SK-N-SH (cell line): ENCODE data around the gene CRTC3. TPM values are rescaled to one million over a fixed set of nuclear protein-coding genes. Genes with fewer than 3 reads are reported as not detected.

Experiments
- CTCF ChIA-PET: fragments of 300-600, 350-600 bp; formaldehyde crosslinking; extraction: SDS; loops from one replicate; lab custom pipeline; 2021; lab: Yijun Ruan, JAX
- POLR2A ChIA-PET: fragments of 350-600 bp; sonication (Branson Sonifier 250); formaldehyde crosslinking; extraction: SDS; loops from one replicate; lab custom pipeline; 2020; ENCODE audit warnings: antibody characterized with exemption, inconsistent platforms; lab: Yijun Ruan, JAX
- DNase-seq: peaks from one replicate; pipeline ENCODE4 v3.0.0; 2012
- H2AFZ ChIP-seq: fragments of 200-600 bp; sonication (generic); 2 replicates; pipeline ENCODE4 v1.8.1; 2016; ENCODE audit warnings: antibody characterized with exemption, mild to moderate bottlenecking, low read depth
- H3F3A ChIP-seq: fragments of 200-600 bp; sonication (generic); replicated peaks from 2 replicates; pipeline ENCODE3; 2016; ENCODE audit warnings: antibody characterized with exemption, mild to moderate bottlenecking; ENCODE audit not compliant: insufficient read depth
- H3K27ac ChIP-seq, 2 experiments: fragments of 200-500 bp in 1 of 2; fragments of 200-600 bp in 1 of 2; sonication (Bioruptor generic) in 1 of 2; sonication (generic), shearing (Covaris generic) in 1 of 2; 2 replicates each; pipeline versions ENCODE4 v1.5.1 to v1.6.1; 2014 to 2016; ENCODE audit warnings: low read depth in 2 of 2, inconsistent platforms in 1 of 2, low read length in 1 of 2, mild to moderate bottlenecking in 1 of 2, mixed read lengths in 1 of 2
- H3K27me3 ChIP-seq: fragments of 200-600 bp; sonication (generic), shearing (Covaris generic); 2 replicates; pipeline ENCODE4 v1.6.1; 2016; ENCODE audit warnings: mixed run types; ENCODE audit not compliant: insufficient read depth
- H3K36me3 ChIP-seq, 2 experiments: fragments of 200-500 bp in 1 of 2; fragments of 200-600 bp in 1 of 2; sonication (Bioruptor generic) in 1 of 2; sonication (generic) in 1 of 2; replicated peaks in 1 of 2; 2 replicates each; pipeline versions ENCODE3 to v1.5.1; 2014 to 2016; ENCODE audit warnings: low read length in 1 of 2, mild to moderate bottlenecking in 1 of 2; ENCODE audit not compliant: insufficient read depth in 2 of 2, control insufficient read depth in 1 of 2
- H3K4me1 ChIP-seq, 2 experiments: fragments of 200-500 bp in 1 of 2; fragments of 200-600 bp in 1 of 2; sonication (Bioruptor generic) in 1 of 2; sonication (generic), shearing (Covaris generic) in 1 of 2; 2 replicates each; pipeline versions ENCODE4 v1.5.1 to v1.6.1; 2014 to 2016; ENCODE audit warnings: low read depth in 1 of 2, low read length in 1 of 2, mixed run types in 1 of 2; ENCODE audit not compliant: insufficient read depth in 2 of 2, control insufficient read depth in 1 of 2
- H3K4me2 ChIP-seq: fragments of 200-600 bp; sonication (generic), shearing (Covaris generic); 2 replicates; pipeline ENCODE4 v1.6.1; 2017; ENCODE audit warnings: mixed run types
- H3K4me3 ChIP-seq, 2 experiments: fragments of 200-500 bp in 1 of 2; fragments of 200-600 bp in 1 of 2; sonication (Bioruptor generic) in 1 of 2; sonication (generic), shearing (Covaris generic) in 1 of 2; 2 replicates each; pipeline versions ENCODE4 v1.5.1 to v1.8.1; 2014 to 2016; ENCODE audit warnings: low read depth in 2 of 2, inconsistent platforms in 1 of 2, low read length in 1 of 2, mild to moderate bottlenecking in 1 of 2, mixed read lengths in 1 of 2, moderate library complexity in 1 of 2
- H3K79me2 ChIP-seq: fragments of 200-600 bp; sonication (generic); 2 replicates; pipeline ENCODE4 v1.8.1; 2017; ENCODE audit warnings: mild to moderate bottlenecking; ENCODE audit not compliant: insufficient read depth
- H3K9ac ChIP-seq: fragments of 200-600 bp; sonication (generic); 2 replicates; pipeline ENCODE4 v1.6.1; 2017; ENCODE audit warnings: mixed run types
- H3K9me2 ChIP-seq: fragments of 200-600 bp; sonication (generic); 2 replicates; pipeline ENCODE4 v1.6.1; 2017; ENCODE audit warnings: mixed run types
- H3K9me3 ChIP-seq: fragments of 200-600 bp; sonication (generic); 2 replicates; pipeline ENCODE4 v1.6.1; 2017; ENCODE audit warnings: mixed run types, mild to moderate bottlenecking, moderate library complexity
- H4K20me1 ChIP-seq: fragments of 200-600 bp; sonication (generic); 2 replicates; pipeline ENCODE4 v1.6.1; 2017; ENCODE audit warnings: mild to moderate bottlenecking, mixed run types; ENCODE audit not compliant: insufficient read depth
- ELF1 ChIP-seq: IDR thresholded peaks from 2 replicates; pipeline ENCODE4 v1.4.0; 2012
- EZH2phosphoT487 ChIP-seq: fragments of 200-600 bp; sonication (generic); IDR thresholded peaks from 2 replicates; pipeline ENCODE4 v1.6.1; 2017; ENCODE audit warnings: low read depth, mixed run types, mild to moderate bottlenecking, antibody characterized with exemption, moderate library complexity, borderline replicate concordance
- FOXJ3 ChIP-seq: sonication (generic); formaldehyde crosslinking; IDR thresholded peaks from 2 replicates; pipeline ENCODE4 v1.5.1; 2020; ENCODE audit warnings: mild to moderate bottlenecking, missing genetic modification reagents
- RAD21 ChIP-seq: IDR thresholded peaks from 2 replicates; pipeline ENCODE4 v1.6.1; 2012; ENCODE audit warnings: mild to moderate bottlenecking, low read length
- SIN3A ChIP-seq: IDR thresholded peaks from 2 replicates; pipeline ENCODE4 v1.6.1; 2012; ENCODE audit warnings: low read depth, mild to moderate bottlenecking, low read length, moderate library complexity, borderline replicate concordance
- WGBS: methylation state at CpG from one replicate; pipeline ENCODE4 v1.1.6; 2017; ENCODE audit warnings: low lambda C conversion rate; 5-methylcytosine and 5-hydroxymethylcytosine counted together
- polyA plus RNA-seq, 3 experiments: library from polyadenylated mRNA; depleted of rRNA; stranded (reverse); fragments of >200 nt; gene quantifications; 2 replicates each; pipeline ENCODE4 v1.2.3, GENCODE V29; 2012
- TF ChIP-seq, protein P1 (sequence below): fragments of 200-600 bp; sonication (generic); IDR thresholded peaks from 2 replicates; pipeline ENCODE4 v1.6.1; 2017; ENCODE audit warnings: antibody characterized with exemption, mild to moderate bottlenecking, moderate library complexity
- TF ChIP-seq, protein P2 (sequence below): IDR thresholded peaks from 2 replicates; pipeline ENCODE4; 2012
- TF ChIP-seq, protein P3 (sequence below): IDR thresholded peaks from 2 replicates; pipeline ENCODE4 v1.6.1; 2012; ENCODE audit warnings: mild to moderate bottlenecking, low read depth, low read length, moderate library complexity

The CRTC3 gene
- polyA plus RNA-seq, 1 of the 3 experiments (the other 2 are of a cell fraction) = 16.7 TPM

DNA sequence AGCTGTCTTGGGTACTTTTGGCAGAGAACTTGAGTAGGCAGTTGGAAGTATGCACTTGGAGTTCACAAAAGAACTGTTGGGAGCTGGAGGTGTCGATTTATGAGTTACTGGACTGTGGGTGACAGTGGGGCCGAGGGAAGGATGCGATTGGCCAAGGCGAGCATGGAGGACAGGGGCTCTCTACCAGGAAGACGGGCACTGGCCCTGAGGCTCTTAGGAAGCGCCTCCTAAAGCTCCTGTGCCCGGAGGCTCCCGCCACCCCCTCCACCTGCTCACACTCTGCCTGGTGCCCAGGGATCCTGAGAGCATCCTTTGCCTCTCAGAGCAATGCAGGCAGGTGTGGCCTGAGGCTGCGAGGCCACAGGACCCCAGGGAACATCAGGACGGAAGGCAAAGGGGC is 69.0 kb downstream of the CRTC3 start:
- POLR2A ChIA-PET = no interaction called here

More for the DNA sequence above, 69.0 kb downstream of the CRTC3 start:
- CTCF ChIA-PET = interaction anchor here (0.6 to 1.0 kb wide), 3 partner anchors 31 to 278 kb away, joined by 3 to 4 read pairs (median 3); no protein-coding TSS in a partner anchor
- no peaks in the 10 kb centered on the region for H4K20me1 ChIP-seq
- H3K79me2 ChIP-seq = peaks cover 6% of the 10 kb centered on the region
- H3K9me3 ChIP-seq = no peaks in the 10 kb centered on the region
- no peak overlapping the region for H3K27ac ChIP-seq
- 92% methylated on average over 10 of the region's 10 CpGs for WGBS
- H3F3A ChIP-seq = no peaks in the 10 kb centered on the region
- H3K9me2 ChIP-seq = no peaks in the 10 kb centered on the region
- DNase-seq = no peak
- peaks cover 5 to 13% of the 10 kb centered on the region in 2 experiments for H3K36me3 ChIP-seq
- H3K4me2 ChIP-seq = no peak overlapping the region
- peaks cover 0 to 7% of the 10 kb centered on the region in 2 experiments; a peak in 1 of 4 replicates for H3K4me1 ChIP-seq
- no peak overlapping the region for H3K9ac ChIP-seq
- no peak for TF ChIP-seq FOXJ3 (CRISPR knock-in tag)
- TF ChIP-seq, protein P1, sequence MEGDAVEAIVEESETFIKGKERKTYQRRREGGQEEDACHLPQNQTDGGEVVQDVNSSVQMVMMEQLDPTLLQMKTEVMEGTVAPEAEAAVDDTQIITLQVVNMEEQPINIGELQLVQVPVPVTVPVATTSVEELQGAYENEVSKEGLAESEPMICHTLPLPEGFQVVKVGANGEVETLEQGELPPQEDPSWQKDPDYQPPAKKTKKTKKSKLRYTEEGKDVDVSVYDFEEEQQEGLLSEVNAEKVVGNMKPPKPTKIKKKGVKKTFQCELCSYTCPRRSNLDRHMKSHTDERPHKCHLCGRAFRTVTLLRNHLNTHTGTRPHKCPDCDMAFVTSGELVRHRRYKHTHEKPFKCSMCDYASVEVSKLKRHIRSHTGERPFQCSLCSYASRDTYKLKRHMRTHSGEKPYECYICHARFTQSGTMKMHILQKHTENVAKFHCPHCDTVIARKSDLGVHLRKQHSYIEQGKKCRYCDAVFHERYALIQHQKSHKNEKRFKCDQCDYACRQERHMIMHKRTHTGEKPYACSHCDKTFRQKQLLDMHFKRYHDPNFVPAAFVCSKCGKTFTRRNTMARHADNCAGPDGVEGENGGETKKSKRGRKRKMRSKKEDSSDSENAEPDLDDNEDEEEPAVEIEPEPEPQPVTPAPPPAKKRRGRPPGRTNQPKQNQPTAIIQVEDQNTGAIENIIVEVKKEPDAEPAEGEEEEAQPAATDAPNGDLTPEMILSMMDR = no peak
- TF ChIP-seq, protein P2, sequence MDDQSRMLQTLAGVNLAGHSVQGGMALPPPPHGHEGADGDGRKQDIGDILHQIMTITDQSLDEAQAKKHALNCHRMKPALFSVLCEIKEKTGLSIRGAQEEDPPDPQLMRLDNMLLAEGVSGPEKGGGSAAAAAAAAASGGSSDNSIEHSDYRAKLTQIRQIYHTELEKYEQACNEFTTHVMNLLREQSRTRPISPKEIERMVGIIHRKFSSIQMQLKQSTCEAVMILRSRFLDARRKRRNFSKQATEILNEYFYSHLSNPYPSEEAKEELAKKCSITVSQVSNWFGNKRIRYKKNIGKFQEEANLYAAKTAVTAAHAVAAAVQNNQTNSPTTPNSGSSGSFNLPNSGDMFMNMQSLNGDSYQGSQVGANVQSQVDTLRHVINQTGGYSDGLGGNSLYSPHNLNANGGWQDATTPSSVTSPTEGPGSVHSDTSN = no peak
- TF ChIP-seq, protein P3, sequence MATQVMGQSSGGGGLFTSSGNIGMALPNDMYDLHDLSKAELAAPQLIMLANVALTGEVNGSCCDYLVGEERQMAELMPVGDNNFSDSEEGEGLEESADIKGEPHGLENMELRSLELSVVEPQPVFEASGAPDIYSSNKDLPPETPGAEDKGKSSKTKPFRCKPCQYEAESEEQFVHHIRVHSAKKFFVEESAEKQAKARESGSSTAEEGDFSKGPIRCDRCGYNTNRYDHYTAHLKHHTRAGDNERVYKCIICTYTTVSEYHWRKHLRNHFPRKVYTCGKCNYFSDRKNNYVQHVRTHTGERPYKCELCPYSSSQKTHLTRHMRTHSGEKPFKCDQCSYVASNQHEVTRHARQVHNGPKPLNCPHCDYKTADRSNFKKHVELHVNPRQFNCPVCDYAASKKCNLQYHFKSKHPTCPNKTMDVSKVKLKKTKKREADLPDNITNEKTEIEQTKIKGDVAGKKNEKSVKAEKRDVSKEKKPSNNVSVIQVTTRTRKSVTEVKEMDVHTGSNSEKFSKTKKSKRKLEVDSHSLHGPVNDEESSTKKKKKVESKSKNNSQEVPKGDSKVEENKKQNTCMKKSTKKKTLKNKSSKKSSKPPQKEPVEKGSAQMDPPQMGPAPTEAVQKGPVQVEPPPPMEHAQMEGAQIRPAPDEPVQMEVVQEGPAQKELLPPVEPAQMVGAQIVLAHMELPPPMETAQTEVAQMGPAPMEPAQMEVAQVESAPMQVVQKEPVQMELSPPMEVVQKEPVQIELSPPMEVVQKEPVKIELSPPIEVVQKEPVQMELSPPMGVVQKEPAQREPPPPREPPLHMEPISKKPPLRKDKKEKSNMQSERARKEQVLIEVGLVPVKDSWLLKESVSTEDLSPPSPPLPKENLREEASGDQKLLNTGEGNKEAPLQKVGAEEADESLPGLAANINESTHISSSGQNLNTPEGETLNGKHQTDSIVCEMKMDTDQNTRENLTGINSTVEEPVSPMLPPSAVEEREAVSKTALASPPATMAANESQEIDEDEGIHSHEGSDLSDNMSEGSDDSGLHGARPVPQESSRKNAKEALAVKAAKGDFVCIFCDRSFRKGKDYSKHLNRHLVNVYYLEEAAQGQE = no peak
- no peak for TF ChIP-seq ELF1
- TF ChIP-seq SIN3A = no peak
- no peak for TF ChIP-seq EZH2phosphoT487
- no peak for TF ChIP-seq RAD21
- no peaks in the 10 kb centered on the region for H3K27me3 ChIP-seq
- no peak overlapping the region for H2AFZ ChIP-seq
- no peak overlapping the region for H3K4me3 ChIP-seq
